ENCODE results near the gene UNC5B.
A peak's percentile ranks its signal among the peaks of the same experiment; 100 is the strongest.
"Not testable (repeated sequence)": the region's sequence is repeated elsewhere in the genome, so short reads cannot be mapped to it uniquely, and the experiment has no call there.

Gene UNC5B

GRCh38 chr10:71295641-71296040 lies 83.3 kb downstream of the UNC5B start:
- DNase-seq (ENCODE audit: low read depth in 4 of 4, low spot score in 1 of 4): no peak

DNA sequence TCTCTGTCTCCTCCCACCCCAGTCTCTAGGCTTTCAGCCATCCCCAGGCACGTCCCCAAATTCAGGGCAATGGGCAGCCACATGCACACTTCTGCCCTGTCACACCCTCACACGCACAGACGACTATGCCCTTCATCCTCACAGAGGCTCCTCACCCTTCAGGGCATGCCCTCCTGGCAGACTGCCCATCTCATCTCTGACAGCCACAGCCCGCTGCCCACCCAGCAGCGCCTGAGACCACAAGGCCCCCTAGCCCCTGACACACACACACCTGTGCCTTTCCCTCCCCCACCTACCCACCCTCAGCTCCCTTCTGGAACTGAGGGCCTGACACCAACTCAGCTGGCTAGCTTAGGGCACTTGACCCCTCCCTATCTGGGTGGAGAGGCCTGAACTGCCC lies 83.7 kb downstream of the UNC5B start:
- DNase-seq (ENCODE audit: low read depth in 4 of 4, low spot score in 1 of 4): no peak

DNA sequence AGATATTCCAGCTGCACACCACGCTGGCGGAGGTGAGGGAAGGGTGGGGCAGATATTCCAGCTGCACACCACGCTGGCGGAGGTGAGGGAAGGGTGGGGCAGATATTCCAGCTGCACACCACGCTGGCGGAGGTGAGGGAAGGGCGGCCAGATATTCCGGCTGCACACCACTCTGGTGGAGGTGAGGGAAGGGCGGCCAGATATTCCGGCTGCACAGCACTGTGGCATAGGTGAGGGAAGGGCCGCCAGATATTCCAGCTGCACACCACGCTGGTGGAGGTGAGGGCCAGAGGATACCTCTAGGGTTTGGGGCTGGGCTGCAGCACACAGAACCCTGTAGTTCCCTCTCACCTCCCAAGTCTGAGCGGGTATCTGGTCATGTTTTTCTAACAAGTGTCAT lies 84.4 kb downstream of the UNC5B start:
- not testable (repeated sequence) for DNase-seq (ENCODE audit: low read depth in 4 of 4, low spot score in 1 of 4)

GRCh38 chr10:71297343-71297742 lies 85.0 kb downstream of the UNC5B start:
- DNase-seq (ENCODE audit: low read depth in 4 of 4, low spot score in 1 of 4): no peak

DNA sequence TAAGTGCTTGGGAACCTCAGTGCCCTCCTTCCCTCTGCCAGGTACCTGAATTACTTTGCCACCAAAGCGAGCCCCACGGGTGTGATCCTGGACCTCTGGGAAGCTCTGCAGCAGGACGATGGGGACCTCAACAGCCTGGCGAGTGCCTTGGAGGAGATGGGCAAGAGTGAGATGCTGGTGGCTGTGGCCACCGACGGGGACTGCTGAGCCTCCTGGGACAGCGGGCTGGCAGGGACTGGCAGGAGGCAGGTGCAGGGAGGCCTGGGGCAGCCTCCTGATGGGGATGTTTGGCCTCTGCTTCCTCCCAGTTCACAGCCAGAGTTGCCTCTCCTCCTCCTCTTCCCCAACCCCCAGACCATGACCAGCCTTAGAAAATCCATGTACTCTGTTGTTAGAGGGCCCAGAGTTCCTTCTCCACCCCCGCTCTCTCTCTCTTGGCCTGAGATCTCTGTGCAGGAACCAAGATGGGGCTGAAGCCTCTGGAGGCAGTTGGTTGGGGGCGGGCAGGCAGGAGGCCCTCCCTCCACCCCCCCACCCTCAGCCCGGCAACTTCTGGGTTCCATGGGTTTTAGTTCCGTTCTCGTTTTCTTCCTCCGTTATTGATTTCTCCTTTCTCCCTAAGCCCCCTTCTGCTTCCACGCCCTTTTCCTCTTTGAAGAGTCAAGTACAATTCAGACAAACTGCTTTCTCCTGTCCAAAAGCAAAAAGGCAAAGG lies 86.9 kb downstream of the UNC5B start:
- DNase-seq (ENCODE audit: low read depth in 4 of 4, low spot score in 1 of 4): no peak

DNA sequence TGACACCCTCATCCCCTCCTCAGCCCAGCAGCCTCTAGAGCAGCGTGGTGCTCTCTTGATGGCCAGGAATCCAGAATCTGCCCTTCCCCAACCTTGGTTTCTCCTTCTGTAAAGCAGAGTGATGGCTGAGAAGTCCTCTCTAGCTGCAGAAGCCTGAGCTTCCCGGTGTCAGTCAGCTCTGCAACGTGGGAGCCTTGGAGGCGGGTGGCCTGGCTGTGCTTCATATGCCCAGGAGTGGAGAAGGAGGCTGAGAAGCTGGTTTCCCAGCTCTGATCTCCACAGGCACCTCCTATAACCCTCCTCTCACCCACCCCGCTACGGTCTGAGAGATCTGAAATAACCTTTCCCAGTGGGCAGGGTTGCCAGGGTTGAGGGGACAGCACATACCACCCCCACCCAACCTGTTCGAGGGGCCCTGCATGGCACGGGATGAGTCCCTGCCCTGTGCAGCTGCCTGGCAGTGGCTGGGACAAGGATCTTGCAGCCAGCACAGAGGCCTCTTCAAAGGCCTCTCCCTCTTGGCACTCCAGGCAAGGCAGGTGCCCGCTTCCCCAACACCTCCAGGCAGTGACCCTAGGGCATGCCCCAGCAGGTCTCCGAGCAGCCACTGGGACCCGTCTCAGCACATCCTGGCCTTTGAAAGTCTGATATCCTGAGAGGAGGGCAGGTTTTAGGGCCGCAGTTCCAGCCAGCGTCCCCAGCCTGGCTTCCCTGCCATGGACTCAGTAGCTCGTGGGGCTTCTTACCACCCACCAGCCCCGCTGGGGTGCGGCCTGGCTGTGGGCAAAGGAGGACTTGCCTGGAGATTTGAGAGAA lies 88.4 kb downstream of the UNC5B start:
- no peak for DNase-seq (ENCODE audit: low read depth in 4 of 4, low spot score in 1 of 4)

DNA sequence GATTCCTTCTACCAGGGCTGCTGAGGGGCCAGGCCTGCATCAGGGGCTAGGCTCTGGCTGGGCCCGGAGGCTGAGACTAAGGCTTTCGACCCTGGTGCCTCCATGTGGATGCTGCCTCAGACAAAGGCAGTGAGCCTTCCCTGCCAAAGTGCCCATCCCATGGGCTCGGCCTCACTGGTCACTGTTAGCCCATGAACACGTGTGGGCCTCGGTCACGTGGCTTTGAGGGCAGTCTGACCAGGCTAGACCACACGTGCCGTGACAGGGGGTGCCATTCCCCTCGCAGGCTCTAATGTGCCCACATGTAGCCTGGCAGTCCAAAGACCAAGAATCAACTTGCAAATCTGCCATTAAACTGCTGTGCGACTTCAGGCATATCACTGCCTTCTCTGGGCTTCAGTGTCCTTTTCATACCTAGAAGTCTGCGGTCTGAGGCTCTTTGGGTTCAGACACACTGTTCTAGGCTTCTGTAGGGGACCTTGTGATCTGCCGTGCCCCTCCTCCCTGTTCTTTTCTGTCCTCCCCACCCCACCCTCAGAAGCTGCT lies 89.1 kb downstream of the UNC5B start:
- DNase-seq (ENCODE audit: low read depth in 4 of 4, low spot score in 1 of 4): no peak

DNA sequence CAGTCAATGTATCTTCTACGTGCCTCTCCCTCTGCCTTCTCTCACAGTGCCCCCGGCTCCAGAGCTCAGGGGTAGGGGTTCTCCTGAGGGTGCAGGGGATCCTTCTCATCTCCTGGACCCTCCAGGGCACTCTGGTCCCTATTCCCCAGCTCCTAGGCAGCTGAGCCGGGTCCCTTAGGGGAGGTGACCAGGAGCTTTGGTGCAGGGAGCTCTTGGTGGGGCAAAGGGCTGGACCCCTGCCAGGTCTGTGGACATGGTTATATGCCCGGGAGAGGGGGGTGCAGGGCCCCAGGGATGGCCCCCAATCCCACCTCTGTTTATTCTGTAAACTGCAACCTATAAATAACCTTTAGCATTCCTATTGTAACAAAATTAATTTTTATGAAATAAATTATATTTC lies 90.1 kb downstream of the UNC5B start:
- DNase-seq (ENCODE audit: low read depth in 4 of 4, low spot score in 1 of 4): no peak

GRCh38 chr10:71302874-71303568 lies 90.7 kb downstream of the UNC5B start:
- DNase-seq (ENCODE audit: low read depth in 4 of 4, low spot score in 1 of 4): no peak

DNA sequence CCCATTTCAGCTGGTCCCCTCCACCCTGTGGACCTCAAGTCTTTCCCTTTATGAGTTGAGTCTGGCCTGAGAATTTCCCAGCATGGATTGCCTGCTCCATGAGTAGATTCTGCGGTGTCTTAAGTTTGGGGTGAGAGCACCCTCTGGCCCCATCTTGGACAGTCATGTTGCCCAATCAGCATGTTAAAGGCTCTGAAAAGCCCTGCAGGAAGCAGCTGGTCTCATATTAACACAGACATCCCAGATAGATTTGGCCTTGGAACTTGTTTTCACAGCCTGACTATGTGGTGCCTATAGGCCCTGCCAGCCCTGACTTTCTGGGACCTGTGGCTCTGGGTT lies 91.2 kb downstream of the UNC5B start:
- no peak for DNase-seq (ENCODE audit: low read depth in 4 of 4, low spot score in 1 of 4)

DNA sequence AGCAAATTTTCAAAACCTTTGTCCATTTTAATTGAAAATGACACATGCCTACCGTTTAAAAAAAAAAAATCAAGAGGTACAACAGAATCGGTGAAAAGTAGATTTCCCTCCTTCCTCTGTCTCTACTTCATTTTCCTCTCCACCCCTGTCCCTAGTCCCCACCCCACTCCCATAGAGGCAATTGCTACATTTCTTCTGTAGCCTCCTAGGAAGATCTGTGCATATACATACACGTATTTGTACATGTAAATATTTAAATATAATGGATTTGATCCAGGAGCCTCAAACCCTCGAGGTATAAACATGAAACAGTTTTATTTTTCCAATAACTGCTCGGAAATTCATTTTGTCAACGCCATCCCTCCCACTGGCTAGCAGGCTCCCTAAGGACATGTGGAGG lies 92.5 kb downstream of the UNC5B start:
- no peak for DNase-seq (ENCODE audit: low read depth in 4 of 4, low spot score in 1 of 4)

DNA sequence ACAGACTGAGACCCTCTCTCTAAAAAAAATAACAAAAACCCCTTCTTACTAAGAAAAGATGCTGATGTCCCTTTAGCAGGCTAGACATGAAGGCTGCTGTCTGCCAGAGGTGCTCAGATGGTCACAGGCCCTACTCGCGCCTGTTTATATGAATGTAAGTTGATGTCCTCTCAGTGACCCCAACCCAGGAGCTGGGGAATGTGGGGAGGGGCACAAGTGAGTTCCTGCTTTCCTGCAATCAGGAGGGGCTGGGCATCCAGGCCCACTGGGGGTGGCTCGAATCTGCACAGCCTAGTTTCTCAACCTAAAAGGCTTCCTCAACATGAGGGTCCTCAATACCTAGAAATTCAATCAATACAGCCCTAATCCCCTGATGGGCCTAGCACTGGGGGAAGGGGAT lies 94.6 kb downstream of the UNC5B start:
- DNase-seq (ENCODE audit: low read depth in 4 of 4, low spot score in 1 of 4): no peak

DNA sequence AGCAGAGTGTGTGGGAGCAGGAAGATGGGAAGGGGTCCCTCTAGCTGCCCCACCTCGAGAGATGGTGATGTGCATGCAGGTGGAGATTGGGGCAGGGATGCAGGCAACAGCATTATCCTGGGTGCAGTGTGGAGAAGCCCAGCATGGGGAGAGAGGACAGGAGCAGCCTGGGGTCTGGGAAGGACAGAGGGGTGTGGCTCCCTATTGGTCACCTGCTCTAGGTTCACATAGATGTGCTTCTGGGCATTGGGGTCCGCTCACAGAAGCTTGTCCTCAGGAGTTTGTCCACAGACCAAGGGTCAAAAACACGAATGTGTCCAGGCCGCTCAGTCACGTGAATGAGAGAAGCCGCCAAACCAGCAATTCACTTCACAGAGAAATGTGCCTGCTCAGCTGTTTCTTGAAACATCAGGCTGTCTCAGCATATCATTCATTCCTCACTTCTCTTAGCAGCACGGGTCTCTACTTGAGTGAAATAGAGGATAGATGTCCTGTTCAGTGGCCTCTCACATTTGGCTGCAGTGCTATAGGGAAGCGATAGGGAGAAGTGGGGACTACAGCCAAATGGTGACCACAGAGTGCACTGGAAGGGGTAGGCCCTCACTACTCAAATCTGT lies 95.2 kb downstream of the UNC5B start:
- DNase-seq (ENCODE audit: low read depth in 4 of 4, low spot score in 1 of 4): no peak

DNA sequence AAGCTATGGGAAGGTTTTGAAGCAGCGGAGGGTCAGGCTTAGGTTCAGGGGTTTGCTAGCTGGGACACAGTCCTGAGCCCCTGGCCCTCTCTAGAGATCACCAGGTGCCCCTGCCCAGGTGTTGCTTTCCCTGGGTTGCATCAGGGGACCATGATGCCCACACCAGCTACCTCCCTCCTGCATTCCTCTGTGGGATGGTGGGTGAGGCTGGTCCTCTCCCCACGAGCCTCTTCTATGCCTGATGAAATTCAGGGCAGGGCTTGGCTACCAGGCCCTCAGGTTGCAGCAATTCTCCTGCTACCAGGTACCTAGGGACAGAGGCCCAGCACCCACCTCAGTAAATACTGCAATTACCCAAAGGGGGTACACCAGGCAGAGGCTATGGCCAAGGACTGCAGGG lies 95.9 kb downstream of the UNC5B start:
- no peak for DNase-seq (ENCODE audit: low read depth in 4 of 4, low spot score in 1 of 4)

DNA sequence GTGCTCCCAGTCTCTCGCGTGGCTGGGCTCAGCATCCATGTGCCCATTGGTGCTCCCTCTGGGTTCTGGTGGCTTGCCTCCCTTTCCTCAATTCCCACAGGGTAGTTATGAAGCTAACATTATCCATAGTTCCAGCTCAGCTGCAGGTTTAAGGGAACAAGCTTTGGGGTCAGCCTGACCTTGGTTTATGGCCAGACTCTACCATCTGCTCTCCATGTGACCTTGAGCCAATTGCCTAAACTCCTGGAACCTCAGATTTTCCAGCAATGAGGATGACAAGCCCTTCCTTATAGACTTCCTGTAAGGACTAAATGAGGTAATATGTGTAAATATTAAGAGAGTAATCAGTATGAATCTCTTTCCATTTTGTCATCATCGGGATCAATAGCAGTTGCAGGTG lies 96.6 kb downstream of the UNC5B start:
- no peak for DNase-seq (ENCODE audit: low read depth in 4 of 4, low spot score in 1 of 4)

DNA sequence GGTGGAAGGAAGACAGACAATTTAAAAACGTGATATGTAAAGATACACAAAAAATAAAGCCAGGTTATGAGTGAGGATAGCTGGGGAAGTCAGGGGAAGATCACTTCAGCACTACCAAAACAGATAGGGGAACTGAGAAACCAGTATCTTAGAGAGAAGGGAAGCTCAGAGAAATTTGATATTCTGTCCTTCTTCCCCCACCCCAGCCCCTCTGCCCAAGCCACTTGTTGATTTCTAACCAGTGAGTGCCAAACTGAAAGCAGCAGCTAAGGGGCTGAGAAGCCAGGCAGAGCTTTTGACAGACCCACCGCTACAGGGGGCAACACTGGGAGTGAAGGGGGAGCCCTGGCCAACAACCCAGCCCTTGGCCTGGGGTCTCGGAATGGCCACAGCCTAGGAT lies 97.5 kb downstream of the UNC5B start:
- no peak for DNase-seq (ENCODE audit: low read depth in 4 of 4, low spot score in 1 of 4)

GRCh38 chr10:71312220-71312619 lies 99.8 kb downstream of the UNC5B start:
- no peak for DNase-seq (ENCODE audit: low read depth in 4 of 4, low spot score in 1 of 4)

DNA sequence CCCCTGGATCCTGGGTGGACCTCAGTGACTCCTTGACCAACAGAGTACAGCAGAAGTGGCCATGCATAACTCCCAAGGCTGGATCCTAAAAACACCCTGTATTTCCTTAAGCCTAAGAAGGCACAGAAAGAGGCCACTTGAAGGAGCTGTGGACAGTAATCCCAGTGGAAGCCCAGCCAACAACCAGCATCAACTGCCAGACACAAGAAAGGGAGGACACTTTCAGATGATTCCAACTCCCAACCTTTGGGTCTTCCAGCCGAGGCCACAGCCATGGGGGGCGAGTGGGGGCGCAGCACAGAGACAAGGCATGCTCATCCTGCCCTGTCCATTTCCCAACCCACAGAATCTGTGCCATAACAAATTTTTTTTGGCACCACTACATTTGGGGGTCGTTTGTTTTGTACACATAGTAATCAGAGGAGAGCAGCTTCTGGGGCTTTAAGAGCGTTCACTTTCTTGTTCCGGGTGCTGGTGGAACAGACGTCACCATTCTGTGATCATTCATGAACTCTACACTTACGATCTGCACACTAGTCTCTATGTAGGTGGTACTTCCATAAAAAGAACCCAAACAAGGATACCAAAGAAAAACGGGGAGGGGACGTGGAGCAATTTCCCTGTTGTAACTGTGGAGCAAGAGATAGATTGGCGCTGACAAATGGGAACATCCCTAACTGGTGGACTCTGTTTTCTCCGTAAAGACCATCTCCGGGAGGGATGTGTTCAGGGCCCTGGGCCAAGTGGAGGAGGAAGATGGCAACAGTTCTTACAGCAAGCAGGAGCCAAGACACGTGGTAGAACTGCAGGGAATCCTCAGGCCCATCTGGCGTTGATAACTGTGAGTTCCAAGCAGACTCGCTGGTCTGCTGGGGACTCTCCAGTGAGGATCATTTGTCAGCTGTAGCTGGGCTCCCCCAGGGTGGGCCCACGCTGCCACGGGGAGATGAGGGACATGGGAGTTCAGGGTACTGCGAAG lies 100.7 kb downstream of the UNC5B start:
- DNase-seq (ENCODE audit: low read depth in 4 of 4, low spot score in 1 of 4): no peak

- DNase-seq (ENCODE audit: low read depth in 4 of 4, low spot score in 1 of 4): peak; percentile 15 to 41 (median 34)
Observed at GRCh38 chr10:71314028-71314693, 101.8 kb downstream of the UNC5B start.
